Tongue (tissue), 2 donors: ENCODE data around the gene VWA8. TPM values are rescaled to one million over a fixed set of nuclear protein-coding genes. Genes with fewer than 3 reads are reported as not detected.
A peak's percentile ranks its signal among the peaks of the same experiment; 100 is the strongest.
"Not testable (repeated sequence)": the region's sequence is repeated elsewhere in the genome, so short reads cannot be mapped to it uniquely, and the experiment has no call there.

Experiments used
- DNase-seq: peaks from one replicate; pipeline ENCODE4 v3.0.0-alpha.2; 2015
- total RNA-seq: library from RNA; depleted of rRNA; stranded (reverse); fragments of >200 nt; gene quantifications from one replicate; pipeline ENCODE4 v1.2.3, GENCODE V29; 2014

The VWA8 gene
- total RNA-seq, 1 donor from 2014 or later: 43.3 TPM

DNA sequence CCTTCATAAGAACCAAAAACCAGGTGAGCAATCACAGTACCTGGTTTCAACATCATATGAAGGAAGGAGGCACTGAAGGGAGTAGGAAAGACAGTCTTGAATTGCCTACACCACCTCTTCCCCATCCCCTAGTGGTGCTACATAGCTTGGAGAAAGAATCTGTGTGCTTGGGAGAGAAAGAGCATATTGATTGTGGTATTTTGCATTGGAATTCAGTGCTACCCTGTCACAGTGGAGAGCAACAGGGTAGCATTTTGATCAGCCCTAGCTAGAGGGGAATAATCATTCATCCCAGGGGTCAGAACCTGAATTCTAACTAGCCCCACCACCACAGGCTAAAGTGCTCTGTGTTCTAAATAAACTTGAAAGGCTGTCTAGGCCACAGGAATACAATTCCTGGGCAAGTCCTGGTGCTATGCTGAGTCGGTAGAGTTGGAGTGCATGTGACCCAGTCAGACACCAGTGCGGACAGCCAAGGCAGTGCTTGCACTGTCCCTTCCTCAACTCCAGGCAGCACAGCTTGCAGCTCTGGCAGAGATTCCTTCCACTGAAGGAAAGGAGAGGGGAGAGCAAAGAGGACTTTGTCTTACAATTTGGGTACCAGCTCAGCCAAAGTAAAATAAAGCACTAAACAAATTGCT lies 158.7 kb downstream of the VWA8 start:
- DNase-seq: no peak

DNA sequence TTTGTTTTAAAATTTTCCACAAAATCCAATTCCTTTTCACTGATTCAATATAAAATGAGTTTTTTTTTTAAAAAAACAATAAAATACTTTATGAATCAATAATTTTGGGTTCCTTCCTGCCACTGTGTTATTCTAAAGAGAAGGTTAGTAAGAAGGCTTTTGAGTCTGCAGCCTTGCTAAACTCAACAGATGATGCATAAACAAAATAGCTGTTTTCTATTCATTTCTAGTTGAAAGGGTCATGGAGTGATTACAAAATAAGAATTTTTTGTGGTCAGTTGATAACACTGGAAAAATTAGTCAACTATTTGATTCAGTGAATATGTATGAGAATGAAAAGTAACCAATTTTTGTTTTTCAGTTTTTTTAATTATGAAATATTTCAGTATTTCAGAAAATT lies 169.9 kb downstream of the VWA8 start:
- no peak for DNase-seq

DNA sequence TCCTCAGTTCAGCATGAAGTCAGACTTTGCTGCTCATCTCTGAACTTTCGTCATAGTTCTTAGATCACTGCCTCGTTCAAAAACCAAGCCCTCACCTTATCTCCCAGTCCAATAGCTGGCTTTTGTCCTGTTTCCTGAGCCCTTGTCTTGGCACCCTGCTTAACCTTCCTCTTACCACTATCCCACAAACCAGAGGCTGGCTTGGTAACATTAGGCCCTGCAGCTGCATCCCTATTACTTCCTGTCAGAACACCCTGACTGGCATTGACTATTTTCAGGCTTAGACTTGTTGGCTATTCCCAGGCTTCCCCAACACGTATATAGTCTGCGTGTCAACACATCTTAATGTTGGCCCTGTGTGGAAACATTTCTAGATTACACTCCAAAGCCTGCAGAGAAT lies 172.4 kb downstream of the VWA8 start:
- DNase-seq: no peak

DNA sequence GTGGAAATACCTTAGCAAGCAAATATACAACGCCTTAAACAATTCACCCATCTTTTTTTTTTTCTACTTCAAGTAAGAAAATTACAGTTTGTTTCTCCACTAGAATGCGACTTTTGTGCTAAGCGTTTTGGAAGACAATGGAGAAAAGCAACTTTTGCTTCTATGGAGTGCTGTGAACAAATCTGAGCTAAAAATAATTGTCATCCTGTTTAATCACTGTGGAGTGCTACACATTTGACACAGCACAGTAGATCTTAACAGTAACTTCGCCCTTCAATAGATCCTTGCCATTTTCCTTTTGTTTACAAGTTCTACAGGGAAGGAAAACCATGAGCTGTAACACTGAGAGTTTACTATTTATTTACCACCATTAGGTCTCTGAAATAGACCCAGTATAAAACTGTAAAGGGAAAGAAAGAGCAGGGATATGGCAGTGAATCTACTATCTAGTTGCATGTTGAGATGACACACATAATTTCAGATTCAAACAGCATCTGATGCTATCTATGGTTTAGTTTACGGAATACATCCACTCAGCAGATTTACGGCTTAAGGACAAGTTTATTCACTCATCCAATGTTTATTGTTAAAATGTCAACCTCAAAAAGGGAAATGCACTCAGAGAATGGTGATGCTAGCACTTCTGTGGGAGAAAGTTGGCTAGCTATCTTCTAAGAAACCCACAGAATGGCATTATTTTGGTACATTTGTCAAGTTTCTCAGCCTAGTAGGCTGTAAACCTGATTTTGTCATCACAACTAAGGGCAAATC lies 175.3 kb downstream of the VWA8 start:
- no peak for DNase-seq

DNA sequence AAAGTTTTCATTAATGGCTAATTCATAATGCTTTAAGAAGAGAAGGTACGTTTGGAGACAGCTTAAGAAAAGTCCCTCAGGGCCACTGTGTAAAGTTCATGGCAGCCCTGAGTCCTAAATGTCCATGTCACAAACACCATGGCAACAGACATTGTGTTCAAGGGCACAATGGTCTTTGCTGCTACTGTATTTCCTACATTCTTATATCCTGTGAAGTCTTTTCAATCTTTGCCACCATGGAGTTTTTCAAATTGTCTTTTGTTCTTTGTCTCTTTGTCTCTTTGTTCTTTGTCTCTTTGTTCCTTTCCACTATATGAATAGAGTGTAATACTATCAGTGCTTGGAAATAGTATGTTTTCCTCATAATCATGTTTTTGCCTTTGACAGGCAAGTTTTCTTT lies 178.8 kb downstream of the VWA8 start:
- no peak for DNase-seq

DNA sequence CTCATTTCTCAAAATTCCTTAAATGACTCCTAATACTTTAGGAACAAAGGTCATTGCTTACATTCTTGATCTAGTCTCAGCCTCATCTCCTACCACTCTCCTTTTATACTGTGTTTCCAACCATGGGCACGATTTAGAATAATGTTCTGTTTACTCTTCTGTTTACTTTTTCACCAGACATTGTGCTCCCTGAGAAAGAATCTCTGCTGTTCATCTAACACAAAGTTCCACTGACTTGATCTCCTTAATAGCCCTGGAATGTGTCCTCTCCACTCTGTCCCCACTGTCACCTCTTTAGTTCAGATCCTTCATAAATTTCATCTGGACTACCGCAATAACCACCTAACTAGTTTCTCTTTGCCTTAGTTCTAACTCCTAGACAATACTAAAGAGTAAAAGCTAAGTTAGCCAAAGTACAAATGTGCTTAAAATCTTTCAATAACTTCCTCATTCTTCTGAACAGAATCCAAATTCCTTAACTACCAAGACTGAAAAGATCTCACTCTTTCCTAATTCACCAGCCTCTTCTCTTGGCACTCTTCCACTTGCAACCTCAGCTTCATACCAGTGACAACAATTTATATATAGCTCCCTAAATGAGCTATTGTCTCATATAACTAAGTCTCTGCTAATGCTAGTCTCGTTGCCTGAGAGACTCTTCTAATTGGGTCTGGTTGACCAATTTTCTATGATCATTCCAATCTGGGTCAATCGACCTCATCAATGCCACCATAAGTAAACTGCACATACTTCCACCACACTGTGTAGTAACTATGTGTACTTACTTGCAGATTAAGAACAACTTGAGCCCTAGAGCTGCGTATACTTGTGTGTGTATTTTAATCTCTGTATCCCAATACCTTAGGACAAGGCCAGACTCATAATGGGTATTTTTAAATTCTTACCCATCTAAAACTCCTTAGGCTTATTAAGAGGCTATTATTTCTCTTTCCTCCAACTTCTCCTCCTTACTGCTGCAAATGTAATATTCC lies 179.9 kb downstream of the VWA8 start:
- DNase-seq: peak; percentile 37

DNA sequence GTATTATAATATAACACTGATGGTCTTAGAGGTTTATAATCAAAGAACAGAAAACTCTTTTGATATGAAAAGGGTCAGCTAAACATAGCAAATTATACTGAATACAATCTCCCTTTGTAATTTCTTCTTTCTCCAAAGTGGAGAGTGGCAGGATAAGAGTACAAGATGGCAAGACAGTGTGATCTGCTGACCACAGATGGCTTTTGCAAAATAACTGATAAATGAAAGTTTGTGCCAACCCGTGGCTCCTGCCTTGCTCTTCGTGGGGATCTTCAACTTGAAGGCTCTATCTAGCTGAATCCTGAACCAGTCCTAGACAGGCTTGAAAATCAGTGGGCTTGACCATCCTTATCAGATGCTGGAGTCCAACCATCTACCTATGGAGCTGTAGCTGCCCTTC lies 185.7 kb downstream of the VWA8 start:
- DNase-seq: no peak

DNA sequence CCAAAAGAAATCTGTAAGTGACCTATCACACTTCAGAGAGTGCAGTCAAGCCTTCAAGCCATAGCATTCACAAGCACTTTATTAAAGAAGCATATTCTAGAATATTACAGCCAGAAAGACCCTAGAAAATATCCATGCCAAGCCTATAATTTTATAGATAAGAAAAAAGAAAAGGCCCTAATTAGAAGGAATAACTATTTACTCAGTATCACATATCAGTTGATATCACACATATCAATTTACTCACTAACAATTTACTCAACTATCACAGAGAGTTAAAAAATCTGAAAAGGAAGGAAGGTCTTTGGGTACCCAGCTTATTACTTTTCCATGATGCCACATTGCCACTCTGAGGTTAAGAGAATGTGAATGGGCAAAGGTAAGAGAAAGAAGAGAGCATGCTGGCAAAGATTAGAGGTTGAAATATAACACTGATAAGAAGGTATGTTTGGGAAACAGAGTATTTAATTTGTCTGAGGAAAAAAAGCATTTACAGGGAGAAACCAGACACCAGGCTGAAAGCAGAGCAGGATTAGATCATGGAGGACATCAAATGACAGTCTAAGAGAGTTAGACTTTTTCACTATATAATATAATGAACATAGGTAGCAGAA lies 186.2 kb downstream of the VWA8 start:
- DNase-seq: no peak

DNA sequence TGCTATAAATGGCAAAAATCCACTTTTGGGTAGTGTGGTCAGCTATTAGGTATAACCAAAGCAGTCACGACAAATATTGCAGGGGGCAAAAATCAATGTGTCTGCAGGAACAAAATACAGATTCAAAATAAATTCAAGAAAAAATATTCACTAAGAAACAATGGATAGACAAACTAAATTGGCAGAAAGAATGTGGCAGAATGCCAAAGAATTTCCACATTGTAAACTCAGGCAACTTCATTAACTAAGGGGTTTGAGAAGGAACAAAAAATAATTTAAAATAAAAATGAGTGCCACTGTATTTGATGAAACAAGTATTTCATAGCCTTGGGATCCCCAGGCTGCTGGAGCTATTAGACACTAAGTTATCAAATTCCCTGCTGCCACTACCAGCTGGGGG lies 193.1 kb downstream of the VWA8 start:
- peak; percentile 15 for DNase-seq

DNA sequence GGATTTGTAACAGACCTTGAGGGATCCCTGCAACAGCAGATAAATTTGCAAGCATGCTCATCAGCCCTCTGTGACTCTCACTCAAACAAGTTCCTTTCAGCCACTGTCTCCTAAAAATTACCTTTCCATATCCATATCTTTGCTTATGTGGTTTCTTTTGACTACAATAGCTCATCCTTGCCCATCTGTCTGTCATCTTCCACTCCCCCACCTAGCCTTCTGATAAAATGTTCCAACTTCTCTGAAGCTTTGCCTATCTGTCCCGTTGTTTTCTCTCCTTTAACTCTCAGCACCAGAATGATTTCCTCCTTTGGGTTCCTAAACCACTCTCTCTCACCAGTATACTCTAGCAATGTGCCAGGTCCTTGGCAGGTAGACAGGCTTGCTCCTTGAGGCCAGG lies 194.5 kb downstream of the VWA8 start:
- no peak for DNase-seq

DNA sequence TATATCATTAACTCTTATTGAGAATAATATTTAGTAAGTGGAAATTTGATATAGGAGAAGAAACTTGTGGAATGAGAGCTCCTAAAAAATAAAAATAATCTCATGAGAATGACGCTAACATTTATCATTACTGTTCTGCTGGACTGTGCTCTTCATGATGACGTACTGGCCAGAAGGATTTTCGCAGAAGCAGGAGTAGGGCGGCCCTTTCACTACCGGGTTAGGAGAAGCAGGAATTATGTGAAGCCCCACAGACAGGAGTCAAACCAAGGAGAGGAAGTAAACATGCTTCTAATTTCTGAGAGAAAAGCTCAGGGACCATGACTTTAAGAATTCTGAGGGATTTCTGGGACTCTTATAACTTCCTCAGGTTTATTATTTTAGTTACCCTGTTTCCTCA lies 195.1 kb downstream of the VWA8 start:
- no peak for DNase-seq

DNA sequence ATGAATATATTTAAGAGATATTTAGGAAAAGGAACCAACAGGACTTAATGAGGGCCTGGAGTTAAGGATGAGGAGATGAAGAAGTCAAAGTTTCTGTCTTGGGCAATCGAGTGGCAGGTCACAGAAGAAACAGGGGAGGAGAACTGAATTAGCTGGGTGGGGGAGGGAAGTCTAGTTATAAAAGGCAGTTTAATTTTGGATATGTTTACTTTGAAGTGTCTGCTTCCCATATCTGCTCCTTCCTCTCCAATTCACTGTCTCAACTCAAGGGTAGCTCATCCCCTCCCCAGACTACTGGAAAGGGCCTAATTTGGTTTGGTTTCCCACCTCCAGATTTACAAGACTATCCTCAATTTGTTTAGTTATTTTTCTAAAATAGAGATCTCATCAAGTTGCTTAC lies 195.9 kb downstream of the VWA8 start:
- DNase-seq: no peak

DNA sequence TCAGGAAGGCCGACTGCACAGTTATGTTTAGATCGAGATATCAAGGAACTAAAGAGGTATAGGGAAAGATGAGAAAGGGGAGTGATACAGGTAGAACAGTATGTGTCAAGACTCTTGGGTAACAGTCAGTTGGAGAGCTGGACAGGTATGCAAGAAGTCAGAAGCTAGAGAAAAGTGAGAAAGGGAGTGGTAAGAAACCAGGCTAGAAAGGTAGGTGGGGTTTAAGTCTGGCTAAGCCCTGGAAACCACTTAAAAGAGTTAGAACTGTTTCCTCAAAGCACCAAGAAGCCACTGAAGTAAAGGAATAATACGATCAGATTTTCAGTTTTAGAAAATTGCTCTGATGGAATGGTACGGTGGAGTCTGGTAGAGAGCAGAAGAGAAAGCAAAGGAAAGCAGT lies 196.4 kb downstream of the VWA8 start:
- no peak for DNase-seq

DNA sequence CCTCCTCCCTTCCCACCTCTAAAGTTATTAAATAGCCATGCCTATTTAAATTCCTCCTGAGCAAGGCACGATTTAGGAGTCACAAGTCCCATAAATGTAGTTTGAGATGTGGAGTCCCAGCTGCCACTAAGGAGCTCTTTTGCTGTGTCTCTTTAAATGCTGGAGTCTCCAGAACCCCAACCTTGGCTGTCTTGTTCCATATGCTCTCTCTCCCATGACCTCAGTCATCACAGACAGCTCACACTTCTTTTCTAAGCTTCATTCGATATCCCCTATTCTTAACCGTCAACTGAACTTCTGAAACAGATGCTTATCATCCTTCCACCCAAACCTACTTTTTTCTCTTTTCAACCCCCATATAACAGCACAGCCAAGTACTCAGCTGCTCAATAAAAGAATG lies 197.1 kb downstream of the VWA8 start:
- DNase-seq: no peak

DNA sequence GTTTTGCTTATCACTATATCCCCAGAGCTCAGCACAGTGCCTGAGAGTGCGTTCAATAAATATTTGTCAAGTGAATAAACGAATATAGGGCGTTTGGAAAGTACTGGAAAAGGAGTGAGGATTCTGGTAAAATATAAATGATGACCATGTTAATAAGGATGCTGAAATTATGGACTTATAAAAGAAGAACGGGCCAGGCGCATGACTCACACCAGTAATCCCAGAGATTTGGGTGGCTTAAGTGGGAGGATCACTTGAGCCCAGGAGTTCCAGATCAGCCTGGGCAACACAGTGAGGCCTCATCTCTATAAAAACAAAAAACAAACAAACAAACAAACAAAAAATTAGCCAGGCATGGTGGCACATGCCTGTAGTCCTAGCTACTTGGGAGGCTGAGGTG lies 198.1 kb downstream of the VWA8 start:
- DNase-seq: no peak

DNA sequence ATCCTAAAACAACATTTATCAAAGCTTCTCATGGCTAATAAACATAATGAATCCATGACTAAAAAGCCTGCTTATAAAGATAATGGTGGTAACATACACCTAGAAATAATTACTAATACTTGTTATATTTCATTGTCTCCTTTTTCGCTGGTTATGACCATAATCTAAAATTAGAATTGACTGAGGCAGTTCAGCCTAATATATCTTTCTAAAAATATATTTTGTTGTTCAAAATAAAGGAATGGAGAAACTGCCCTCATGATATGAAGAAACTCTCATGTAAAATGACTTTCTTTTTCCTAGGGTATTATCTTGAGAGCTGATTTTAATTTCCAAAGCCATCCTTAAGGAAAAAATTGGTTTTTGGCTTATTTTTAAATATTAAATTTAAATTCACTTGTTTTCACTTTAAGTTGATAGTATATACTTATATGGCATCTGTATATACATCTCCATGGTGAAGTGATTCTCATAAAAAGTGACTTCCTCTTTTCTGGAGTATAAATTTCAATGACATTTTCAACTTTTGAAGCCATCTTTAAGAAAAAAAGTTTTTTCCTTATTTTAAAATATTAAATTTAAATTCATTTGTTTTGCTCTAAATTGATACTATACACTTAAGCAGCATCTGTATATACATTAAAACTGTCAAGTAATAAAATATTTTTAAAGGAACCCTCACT lies 204.6 kb downstream of the VWA8 start:
- DNase-seq: no peak

DNA sequence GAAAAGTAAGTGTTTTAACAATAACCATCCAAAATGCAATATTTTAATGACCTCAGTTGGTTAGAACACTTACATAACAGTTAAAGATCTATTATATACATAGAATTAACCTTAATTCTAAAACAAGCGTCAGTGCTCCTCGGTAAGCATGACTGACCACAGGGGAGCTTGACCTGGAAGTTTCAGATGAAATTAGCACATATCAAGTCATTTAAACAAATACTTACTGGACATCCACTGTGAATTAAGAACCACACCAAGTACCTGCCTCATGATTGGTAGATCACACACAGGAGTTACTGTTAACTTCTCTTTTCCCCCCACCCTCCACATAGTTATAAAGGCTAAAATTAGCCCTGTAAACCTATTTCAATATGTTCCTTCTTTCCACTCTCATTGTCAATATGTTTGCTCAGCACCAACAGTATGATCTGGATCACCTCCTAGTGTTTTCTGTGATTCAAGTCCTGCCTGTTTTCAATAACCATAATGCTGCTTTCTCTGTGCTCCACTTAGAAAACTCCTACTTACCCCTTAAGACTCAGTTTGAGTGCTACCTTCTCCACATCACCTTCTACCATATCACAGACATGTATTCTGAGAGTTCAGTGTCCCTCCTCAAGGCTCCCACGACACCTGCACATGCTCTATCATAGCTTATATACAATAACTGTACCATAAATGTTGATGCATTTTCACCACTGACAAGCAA lies 209.0 kb downstream of the VWA8 start:
- no peak for DNase-seq

DNA sequence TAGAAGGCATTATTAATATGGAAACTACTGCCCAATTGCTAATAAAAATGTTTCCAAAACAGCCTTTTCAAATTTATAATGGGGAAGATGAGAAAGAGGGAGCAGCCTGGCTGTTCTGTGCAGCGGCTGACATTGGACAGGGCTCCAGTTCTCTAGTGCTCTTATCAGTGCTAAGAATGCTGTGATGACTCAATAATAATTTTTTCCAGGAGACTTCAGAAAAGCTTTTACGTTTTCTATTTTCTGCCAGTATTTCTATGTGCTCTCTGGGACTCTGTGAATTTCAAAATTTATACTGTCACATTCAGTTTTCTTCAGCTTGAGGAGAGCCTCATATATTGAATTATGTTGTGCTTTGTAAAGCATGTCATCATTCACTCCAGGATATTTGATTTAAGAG lies 209.6 kb downstream of the VWA8 start:
- peak; percentile 2 for DNase-seq

DNA sequence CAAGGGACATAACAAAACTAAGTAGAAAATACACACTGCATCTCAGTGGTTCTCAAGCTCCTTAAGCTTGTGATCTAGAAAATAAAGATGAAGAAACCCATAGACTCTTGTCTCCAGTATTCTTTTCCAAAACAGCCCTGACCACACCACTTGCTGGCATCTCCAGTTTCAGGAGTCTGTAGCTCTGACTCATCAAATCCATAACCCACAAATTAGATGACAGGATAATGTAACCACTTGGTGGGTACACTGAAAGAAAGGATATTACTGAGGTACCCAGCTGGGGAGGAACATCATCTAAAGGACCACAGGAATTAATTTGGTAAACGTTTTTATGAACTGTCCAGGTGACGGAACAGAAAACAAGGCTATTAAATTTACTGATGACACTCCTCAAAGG lies 214.7 kb downstream of the VWA8 start:
- no peak for DNase-seq

DNA sequence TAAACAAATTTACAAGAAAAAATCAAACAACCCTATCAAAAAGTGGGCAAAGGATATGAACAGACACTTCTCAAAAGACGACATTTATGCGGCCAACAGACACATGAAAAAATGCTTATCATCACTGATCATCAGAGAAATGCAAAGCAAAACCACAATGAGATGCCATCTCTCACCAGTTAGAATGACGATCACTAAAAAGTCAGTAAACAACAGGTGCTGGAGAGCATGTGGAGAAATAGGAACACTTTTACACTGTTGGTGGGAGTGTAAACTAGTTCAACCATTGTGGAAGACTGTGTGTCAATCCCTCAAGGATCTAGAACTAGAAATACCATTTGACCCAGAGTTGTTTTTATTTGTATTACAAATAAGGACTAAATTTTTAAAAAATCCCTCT lies 215.4 kb downstream of the VWA8 start:
- not testable (repeated sequence) for DNase-seq

DNA sequence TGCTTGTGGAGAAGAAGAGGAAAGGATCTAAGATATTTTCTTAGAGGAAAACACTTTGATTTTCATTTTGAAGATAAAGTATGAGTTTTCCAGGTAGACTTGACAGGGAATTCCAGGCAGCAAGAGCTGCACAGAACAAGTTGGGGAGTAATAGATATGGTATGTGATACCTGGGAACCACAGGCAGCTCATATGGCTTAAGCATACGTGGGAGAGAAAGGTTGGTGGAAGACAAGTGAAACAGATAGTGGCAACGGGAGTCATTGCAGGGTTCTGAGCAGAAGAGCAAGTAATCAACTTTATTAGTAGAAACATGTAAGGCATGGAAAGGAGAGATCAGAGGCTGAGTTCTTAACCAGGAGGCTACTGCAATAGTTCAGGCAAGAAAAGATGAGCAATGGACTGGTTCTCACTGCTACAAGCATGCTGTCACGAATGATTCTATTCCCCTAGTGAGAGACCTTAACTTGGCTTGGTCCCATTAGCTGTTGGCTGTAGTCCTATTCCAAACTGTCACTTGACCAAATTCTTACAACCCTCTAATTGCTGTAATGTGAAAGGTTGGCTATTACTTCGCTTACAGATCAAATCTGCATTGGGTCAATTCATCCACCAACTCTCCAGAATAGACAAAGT lies 217.9 kb downstream of the VWA8 start:
- DNase-seq: no peak
